Measurements from ENCODE around the gene B4GALT5. TPM values are rescaled to one million over a fixed set of nuclear protein-coding genes. Genes with fewer than 3 reads are reported as not detected.

B4GALT5 gene
- polyA plus RNA-seq, 1 of the 3 experiments (the other 2 are of a cell fraction), result 35.1 TPM

DNA sequence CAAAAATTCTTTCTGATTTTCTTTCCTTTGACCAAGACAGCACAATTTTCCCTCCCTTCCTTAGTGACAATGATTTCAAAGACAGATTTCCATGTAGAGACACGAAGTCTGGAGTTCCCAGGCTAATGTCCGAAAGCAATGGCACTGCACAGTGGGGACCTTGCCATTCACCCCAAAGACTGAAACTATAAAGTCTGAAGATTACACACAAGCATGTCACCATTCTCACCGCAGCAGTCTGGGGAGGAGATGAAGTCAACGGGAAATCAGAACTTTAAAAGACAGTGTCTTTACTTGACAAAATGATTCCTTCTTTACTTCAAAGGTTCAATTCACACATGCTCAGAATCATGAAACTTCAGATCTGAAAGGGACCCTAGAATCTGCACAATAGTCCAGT is 8.3 kb downstream of the B4GALT5 start:
- peaks cover 14 to 27% of the 10 kb centered on the region in 2 experiments; a peak in 3 of 4 replicates for H3K4me1 ChIP-seq (ENCODE audit: control insufficient read depth in 1 of 2, insufficient read depth in 2 of 2, low read depth in 1 of 2, low read length in 1 of 2)
- CTCF ChIA-PET, result no interaction called here
- no peak overlapping the region for H2AFZ ChIP-seq (ENCODE audit: low read depth)
- no peaks in the 10 kb centered on the region for H3K27me3 ChIP-seq (ENCODE audit: insufficient read depth)
- H3F3A ChIP-seq (replicated peaks; ENCODE audit: insufficient read depth), result peaks cover 2% of the 10 kb centered on the region
- no peak for TF ChIP-seq TAF1 (IDR thresholded peaks at IDR 0.05; ENCODE audit: borderline replicate concordance, low read depth, low read length)
- TF ChIP-seq FOXM1 (IDR thresholded peaks at IDR 0.05; ENCODE audit: low read depth), result no peak
- TF ChIP-seq, protein P1, sequence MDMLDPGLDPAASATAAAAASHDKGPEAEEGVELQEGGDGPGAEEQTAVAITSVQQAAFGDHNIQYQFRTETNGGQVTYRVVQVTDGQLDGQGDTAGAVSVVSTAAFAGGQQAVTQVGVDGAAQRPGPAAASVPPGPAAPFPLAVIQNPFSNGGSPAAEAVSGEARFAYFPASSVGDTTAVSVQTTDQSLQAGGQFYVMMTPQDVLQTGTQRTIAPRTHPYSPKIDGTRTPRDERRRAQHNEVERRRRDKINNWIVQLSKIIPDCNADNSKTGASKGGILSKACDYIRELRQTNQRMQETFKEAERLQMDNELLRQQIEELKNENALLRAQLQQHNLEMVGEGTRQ (IDR thresholded peaks at IDR 0.05; ENCODE audit: borderline replicate concordance, low read depth, low read length), result no peak
- TF ChIP-seq, protein P2, sequence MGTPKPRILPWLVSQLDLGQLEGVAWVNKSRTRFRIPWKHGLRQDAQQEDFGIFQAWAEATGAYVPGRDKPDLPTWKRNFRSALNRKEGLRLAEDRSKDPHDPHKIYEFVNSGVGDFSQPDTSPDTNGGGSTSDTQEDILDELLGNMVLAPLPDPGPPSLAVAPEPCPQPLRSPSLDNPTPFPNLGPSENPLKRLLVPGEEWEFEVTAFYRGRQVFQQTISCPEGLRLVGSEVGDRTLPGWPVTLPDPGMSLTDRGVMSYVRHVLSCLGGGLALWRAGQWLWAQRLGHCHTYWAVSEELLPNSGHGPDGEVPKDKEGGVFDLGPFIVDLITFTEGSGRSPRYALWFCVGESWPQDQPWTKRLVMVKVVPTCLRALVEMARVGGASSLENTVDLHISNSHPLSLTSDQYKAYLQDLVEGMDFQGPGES (IDR thresholded peaks at IDR 0.05; ENCODE audit: low read depth, low read length), result no peak
- TF ChIP-seq, protein P3, sequence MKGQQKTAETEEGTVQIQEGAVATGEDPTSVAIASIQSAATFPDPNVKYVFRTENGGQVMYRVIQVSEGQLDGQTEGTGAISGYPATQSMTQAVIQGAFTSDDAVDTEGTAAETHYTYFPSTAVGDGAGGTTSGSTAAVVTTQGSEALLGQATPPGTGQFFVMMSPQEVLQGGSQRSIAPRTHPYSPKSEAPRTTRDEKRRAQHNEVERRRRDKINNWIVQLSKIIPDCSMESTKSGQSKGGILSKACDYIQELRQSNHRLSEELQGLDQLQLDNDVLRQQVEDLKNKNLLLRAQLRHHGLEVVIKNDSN (IDR thresholded peaks at IDR 0.05; ENCODE audit: borderline replicate concordance, low read depth), result no peak
- TF ChIP-seq, protein P4, sequence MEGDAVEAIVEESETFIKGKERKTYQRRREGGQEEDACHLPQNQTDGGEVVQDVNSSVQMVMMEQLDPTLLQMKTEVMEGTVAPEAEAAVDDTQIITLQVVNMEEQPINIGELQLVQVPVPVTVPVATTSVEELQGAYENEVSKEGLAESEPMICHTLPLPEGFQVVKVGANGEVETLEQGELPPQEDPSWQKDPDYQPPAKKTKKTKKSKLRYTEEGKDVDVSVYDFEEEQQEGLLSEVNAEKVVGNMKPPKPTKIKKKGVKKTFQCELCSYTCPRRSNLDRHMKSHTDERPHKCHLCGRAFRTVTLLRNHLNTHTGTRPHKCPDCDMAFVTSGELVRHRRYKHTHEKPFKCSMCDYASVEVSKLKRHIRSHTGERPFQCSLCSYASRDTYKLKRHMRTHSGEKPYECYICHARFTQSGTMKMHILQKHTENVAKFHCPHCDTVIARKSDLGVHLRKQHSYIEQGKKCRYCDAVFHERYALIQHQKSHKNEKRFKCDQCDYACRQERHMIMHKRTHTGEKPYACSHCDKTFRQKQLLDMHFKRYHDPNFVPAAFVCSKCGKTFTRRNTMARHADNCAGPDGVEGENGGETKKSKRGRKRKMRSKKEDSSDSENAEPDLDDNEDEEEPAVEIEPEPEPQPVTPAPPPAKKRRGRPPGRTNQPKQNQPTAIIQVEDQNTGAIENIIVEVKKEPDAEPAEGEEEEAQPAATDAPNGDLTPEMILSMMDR (IDR thresholded peaks at IDR 0.05), result no peak
- no peak for TF ChIP-seq TEAD4 (IDR thresholded peaks at IDR 0.05; ENCODE audit: borderline replicate concordance, insufficient read depth)
- TF ChIP-seq MXI1 (IDR thresholded peaks at IDR 0.05; ENCODE audit: low read depth, low read length), result no peak
- TF ChIP-seq, protein P5, sequence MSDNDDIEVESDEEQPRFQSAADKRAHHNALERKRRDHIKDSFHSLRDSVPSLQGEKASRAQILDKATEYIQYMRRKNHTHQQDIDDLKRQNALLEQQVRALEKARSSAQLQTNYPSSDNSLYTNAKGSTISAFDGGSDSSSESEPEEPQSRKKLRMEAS (IDR thresholded peaks at IDR 0.05; ENCODE audit: low read depth), result no peak
- TF ChIP-seq GABPA (IDR thresholded peaks at IDR 0.05; ENCODE audit: low read depth), result no peak
- TF ChIP-seq RFX5 (IDR thresholded peaks at IDR 0.05; ENCODE audit: low read length), result no peak
- TF ChIP-seq NRF1 (IDR thresholded peaks at IDR 0.05; ENCODE audit: low read depth, low read length), result no peak
- TF ChIP-seq NFIC (IDR thresholded peaks at IDR 0.05; ENCODE audit: borderline replicate concordance), result no peak
- TF ChIP-seq EZH2phosphoT487 (IDR thresholded peaks at IDR 0.05; ENCODE audit: borderline replicate concordance, low read depth), result no peak
- POLR2A ChIA-PET, result no interaction called here
- WGBS (ENCODE audit: low lambda C conversion rate), result 92% methylated on average over 4 of the region's 4 CpGs
- no peak for DNase-seq
- H3K79me2 ChIP-seq (ENCODE audit: insufficient read depth), result peaks cover 100% of the 10 kb centered on the region
- peaks cover 43% of the 10 kb centered on the region for H4K20me1 ChIP-seq (ENCODE audit: insufficient read depth)
- H3K9ac ChIP-seq, result no peak overlapping the region
- H3K36me3 ChIP-seq (replicated peaks in 1 of 2; ENCODE audit: control insufficient read depth in 1 of 2, insufficient read depth in 2 of 2, low read length in 1 of 2), result no peaks in the 10 kb centered on the region
- H3K9me3 ChIP-seq, result no peaks in the 10 kb centered on the region
- no peak overlapping the region for H3K27ac ChIP-seq (ENCODE audit: low read depth in 2 of 2, low read length in 1 of 2)
- H3K4me3 ChIP-seq (ENCODE audit: low read depth in 2 of 2, low read length in 1 of 2), result no peak overlapping the region
- H3K4me2 ChIP-seq, result no peak overlapping the region
- H3K9me2 ChIP-seq, result no peaks in the 10 kb centered on the region

Data from SK-N-SH (cell line).